Panc1 (cell line): Measurements from ENCODE around the gene CABP4.

ENCODE experiments used
- CTCF ChIP-seq: fragments of 450-650 bp; IDR thresholded peaks from 2 replicates; pipeline ENCODE4 v1.5.1; 2017; ENCODE audit warnings: mild to moderate bottlenecking
- TCF7L2 ChIP-seq: IDR thresholded peaks from 2 replicates; pipeline ENCODE4 v1.6.1; 2011; ENCODE audit warnings: mild to moderate bottlenecking, low read depth, low read length, inconsistent platforms

- no peak for TF ChIP-seq TCF7L2
- no peak; the same call in 1 of the 2 replicates for TF ChIP-seq CTCF
Measured at GRCh38 chr11:67439321-67440228, 15.6 kb upstream of the CABP4 start.
